ENCODE data around the gene MAS1L.

Gene MAS1L

DNA sequence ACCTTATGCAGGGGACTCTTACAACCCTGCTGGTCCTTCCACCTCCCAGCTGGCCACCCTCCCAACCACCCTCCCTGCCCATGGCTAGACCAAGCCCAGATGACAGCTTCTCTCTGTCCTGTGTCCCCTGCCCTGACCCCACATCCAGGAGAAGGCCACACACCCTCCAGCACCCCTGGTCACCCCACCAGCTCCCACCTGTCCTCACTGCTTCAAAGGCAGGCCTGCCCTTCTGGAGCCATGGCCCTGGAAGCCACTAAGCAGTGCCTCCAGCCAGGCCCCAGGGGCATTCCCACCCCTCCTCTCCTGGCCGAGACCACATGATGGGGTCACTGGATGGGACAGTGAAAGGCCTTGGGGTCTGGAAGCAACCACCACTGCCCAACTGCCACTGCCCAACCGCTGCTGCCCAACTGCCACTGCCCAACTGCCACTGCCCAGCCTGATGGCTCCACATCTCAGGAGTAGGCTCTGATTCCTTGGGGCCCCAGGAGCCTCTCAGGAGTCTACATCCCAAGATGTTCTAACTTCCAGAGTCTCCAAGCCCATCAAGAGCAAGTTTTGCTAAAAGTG, 41.3 kb upstream of the MAS1L start:
- TF ChIP-seq, protein P1, sequence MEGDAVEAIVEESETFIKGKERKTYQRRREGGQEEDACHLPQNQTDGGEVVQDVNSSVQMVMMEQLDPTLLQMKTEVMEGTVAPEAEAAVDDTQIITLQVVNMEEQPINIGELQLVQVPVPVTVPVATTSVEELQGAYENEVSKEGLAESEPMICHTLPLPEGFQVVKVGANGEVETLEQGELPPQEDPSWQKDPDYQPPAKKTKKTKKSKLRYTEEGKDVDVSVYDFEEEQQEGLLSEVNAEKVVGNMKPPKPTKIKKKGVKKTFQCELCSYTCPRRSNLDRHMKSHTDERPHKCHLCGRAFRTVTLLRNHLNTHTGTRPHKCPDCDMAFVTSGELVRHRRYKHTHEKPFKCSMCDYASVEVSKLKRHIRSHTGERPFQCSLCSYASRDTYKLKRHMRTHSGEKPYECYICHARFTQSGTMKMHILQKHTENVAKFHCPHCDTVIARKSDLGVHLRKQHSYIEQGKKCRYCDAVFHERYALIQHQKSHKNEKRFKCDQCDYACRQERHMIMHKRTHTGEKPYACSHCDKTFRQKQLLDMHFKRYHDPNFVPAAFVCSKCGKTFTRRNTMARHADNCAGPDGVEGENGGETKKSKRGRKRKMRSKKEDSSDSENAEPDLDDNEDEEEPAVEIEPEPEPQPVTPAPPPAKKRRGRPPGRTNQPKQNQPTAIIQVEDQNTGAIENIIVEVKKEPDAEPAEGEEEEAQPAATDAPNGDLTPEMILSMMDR (IDR thresholded peaks at IDR 0.05; ENCODE audit: low read depth, low read length) = no peak
- no peak for DNase-seq

DNA sequence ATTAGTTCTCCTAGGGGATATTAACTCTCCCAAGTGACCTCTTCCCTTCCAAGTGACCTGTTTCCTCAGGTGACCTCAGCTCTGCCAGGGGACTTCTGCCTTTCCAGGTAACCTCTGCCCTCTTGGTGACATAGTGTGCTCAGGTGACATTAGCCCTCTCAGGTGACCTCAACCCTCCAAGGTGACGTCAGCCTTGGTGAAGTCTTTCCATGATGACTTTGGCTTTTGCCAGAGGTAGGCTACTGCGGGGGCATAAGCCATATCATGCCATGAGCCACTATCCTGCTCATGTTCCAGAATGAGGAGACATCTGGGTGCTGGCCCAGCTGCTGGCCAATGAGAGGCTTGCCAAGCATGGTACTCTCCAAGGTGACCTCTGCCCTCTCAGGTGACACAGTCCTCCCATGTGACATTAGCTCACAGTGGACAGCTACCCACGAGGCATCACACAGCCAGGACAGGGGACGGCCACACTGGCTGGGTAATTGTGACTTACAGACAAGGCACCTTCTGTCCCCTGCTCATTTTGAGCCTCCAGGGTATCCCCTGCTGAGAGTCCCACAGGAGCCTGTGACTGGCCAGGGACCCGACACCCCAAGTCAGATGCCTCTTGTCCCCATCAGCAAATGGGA, 40.7 kb upstream of the MAS1L start:
- Histone ChIP-seq H3K4me1 (no peaks in the 10 kb centered on the region), H3K4me3 (ENCODE audit: low read depth, low read length) (no peak overlapping the region), H3K27me3 (0 out of 2 replicates have a peak, but pooled peaks cover 7% of the 10 kb centered on the region), H3K36me3 (no peaks in the 10 kb centered on the region), H3K9me3 (no peaks in the 10 kb centered on the region)
- no peak for DNase-seq
- TF ChIP-seq, protein P1 (IDR thresholded peaks at IDR 0.05; ENCODE audit: low read depth, low read length) = no peak

More for the DNA sequence above, 41.3 kb upstream of the MAS1L start:
- no peak overlapping the region for H3K4me3 ChIP-seq (ENCODE audit: low read depth, low read length)
- H3K9me3 ChIP-seq = no peaks in the 10 kb centered on the region
- H3K27me3 ChIP-seq = 0 out of 2 replicates have a peak, but pooled peaks cover 7% of the 10 kb centered on the region
- no peaks in the 10 kb centered on the region for H3K4me1 ChIP-seq
- H3K36me3 ChIP-seq = no peaks in the 10 kb centered on the region

DNA sequence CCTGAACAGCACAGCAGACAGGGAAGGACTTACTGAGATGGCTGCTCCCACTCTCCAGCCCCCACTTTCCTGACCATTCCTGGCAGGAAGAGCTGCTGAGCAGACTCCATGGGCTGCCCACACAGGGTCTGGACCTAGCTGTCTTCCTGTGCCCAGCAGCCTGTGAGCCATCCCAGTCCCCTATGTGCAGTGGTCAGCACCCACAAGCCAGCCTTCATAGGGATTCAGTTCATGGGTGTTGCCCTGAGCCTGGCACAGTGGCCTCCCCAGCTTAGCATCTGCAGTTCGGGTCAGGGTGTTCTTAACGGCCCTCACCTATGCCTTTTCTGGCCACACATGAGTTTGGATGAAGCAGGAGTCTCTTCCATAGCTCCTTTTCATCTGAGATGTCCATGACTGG, 39.8 kb upstream of the MAS1L start:
- DNase-seq = no peak
- Histone ChIP-seq H3K36me3 (no peaks in the 10 kb centered on the region), H3K4me1 (no peaks in the 10 kb centered on the region), H3K27me3 (0 out of 2 replicates have a peak, but pooled peaks cover 7% of the 10 kb centered on the region), H3K9me3 (no peaks in the 10 kb centered on the region), H3K4me3 (ENCODE audit: low read depth, low read length) (no peak overlapping the region)
- TF ChIP-seq, protein P1 (IDR thresholded peaks at IDR 0.05; ENCODE audit: low read depth, low read length) = no peak

DNA sequence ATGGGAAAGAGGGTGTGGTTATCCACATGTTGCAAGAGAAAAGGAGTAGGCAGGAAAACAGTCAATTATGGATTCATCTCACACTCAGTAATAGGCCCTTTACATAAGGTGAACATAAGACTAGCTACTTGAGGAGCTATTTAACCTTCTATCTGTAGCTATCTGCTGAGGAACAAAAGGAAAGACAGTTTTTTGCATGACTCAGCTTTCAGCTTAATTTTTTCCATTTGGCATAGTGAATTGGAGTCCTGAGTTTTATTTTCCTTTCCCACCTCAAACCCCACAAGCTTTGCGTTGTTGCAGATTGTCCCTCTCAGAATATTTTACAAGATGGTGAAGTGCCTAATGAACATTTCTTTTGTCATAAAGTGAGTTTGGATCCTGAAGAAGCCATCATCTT, 39.4 kb upstream of the MAS1L start:
- DNase-seq = no peak
- H3K36me3 ChIP-seq = no peaks in the 10 kb centered on the region
- no peaks in the 10 kb centered on the region for H3K4me1 ChIP-seq
- TF ChIP-seq, protein P1 (IDR thresholded peaks at IDR 0.05; ENCODE audit: low read depth, low read length) = no peak
- H3K27me3 ChIP-seq = 0 out of 2 replicates have a peak, but pooled peaks cover 7% of the 10 kb centered on the region
- H3K9me3 ChIP-seq = no peaks in the 10 kb centered on the region
- H3K4me3 ChIP-seq (ENCODE audit: low read depth, low read length) = no peak overlapping the region

DNA sequence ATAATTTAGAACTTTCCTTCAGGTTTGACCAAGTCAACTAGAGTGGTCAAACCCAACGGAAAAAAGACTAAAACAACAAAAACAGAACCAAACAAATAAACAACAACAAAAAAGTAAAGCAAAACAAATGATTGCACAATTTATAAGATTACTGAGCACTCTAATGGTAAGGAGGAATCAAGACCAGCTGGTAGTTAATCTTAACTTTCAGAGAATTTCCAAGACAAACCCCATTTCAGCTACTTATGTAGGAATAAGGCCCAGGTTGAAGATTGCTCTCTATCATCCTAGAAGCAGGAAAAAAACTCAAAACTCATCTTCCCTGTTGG, 37.5 kb upstream of the MAS1L start:
- TF ChIP-seq, protein P1 (IDR thresholded peaks at IDR 0.05; ENCODE audit: low read depth, low read length) = no peak
- DNase-seq = no peak
- no peaks in the 10 kb centered on the region for H3K4me1 ChIP-seq
- no peak overlapping the region for H3K4me3 ChIP-seq (ENCODE audit: low read depth, low read length)
- no peaks in the 10 kb centered on the region for H3K36me3 ChIP-seq
- no peaks in the 10 kb centered on the region for H3K9me3 ChIP-seq
- 0 out of 2 replicates have a peak, but pooled peaks cover 7% of the 10 kb centered on the region for H3K27me3 ChIP-seq
